ENCODE data around the gene OSBPL3.
A peak's percentile ranks its signal among the peaks of the same experiment; 100 is the strongest.

Gene OSBPL3

GRCh38 chr7:24888653-24889052 lies 91.3 kb downstream of the OSBPL3 start:
- no peak for DNase-seq

- no peak for DNase-seq
Observed at GRCh38 chr7:24885716-24886115, 94.3 kb downstream of the OSBPL3 start.

- no peak for DNase-seq
Observed at GRCh38 chr7:24885305-24885704, 94.7 kb downstream of the OSBPL3 start.

GRCh38 chr7:24884401-24884800 lies 95.6 kb downstream of the OSBPL3 start:
- no peak for DNase-seq

- DNase-seq: no peak
Observed at GRCh38 chr7:24883622-24884013, 96.4 kb downstream of the OSBPL3 start.

- DNase-seq: peak; percentile 61
Observed at GRCh38 chr7:24882989-24883621, 96.9 kb downstream of the OSBPL3 start.

GRCh38 chr7:24881623-24882022 lies 98.4 kb downstream of the OSBPL3 start:
- DNase-seq: no peak

- DNase-seq: no peak
Observed at GRCh38 chr7:24880886-24881285, 99.1 kb downstream of the OSBPL3 start.

GRCh38 chr7:24879291-24879690 lies 100.7 kb downstream of the OSBPL3 start:
- no peak for DNase-seq

- DNase-seq: peak; percentile 47
Observed at GRCh38 chr7:24877790-24878311, 102.1 kb downstream of the OSBPL3 start.

- DNase-seq: no peak
Observed at GRCh38 chr7:24874791-24875190, 105.2 kb downstream of the OSBPL3 start.

- no peak for DNase-seq
Observed at GRCh38 chr7:24873944-24874343, 106.0 kb downstream of the OSBPL3 start.

- DNase-seq: no peak
Observed at GRCh38 chr7:24871770-24872169, 108.2 kb downstream of the OSBPL3 start.

GRCh38 chr7:24870766-24871165 lies 109.2 kb downstream of the OSBPL3 start:
- no peak for DNase-seq

GRCh38 chr7:24869572-24869971 lies 110.4 kb downstream of the OSBPL3 start:
- no peak for DNase-seq

- no peak for DNase-seq
Observed at GRCh38 chr7:24868741-24869140, 111.2 kb downstream of the OSBPL3 start.

- DNase-seq: peak; percentile 59
Observed at GRCh38 chr7:24866004-24866615, 113.9 kb downstream of the OSBPL3 start.

- DNase-seq: no peak
Observed at GRCh38 chr7:24864214-24864817, 115.7 kb downstream of the OSBPL3 start.

GRCh38 chr7:24863626-24864025 lies 116.4 kb downstream of the OSBPL3 start:
- no peak for DNase-seq

GRCh38 chr7:24862461-24862860 lies 117.5 kb downstream of the OSBPL3 start:
- DNase-seq: no peak

GRCh38 chr7:24861336-24861735 lies 118.6 kb downstream of the OSBPL3 start:
- DNase-seq: no peak

- DNase-seq: no peak
Observed at GRCh38 chr7:24860611-24861010, 119.4 kb downstream of the OSBPL3 start.

GRCh38 chr7:24858108-24858977 lies 121.6 kb downstream of the OSBPL3 start:
- no peak for DNase-seq
